Ovary (tissue), 9 donors: ENCODE measurements around the gene CLMN. TPM values are rescaled to one million over a fixed set of nuclear protein-coding genes. Genes with fewer than 3 reads are reported as not detected.

Experiments used
- DNase-seq, 5 donors: peaks; one replicate each; pipeline ENCODE4 v3.0.0-alpha.2; 2019 to 2020
- H3K27ac ChIP-seq, 2 donors: fragments of 200-600 bp; one replicate each; pipeline versions ENCODE4 v1.5.1 to v1.8.0; 2019 to 2022
- H3K27me3 ChIP-seq: fragments of 200-600 bp; one replicate; pipeline ENCODE4 v1.8.0; 2022
- H3K36me3 ChIP-seq: fragments of 200-600 bp; sonication (generic); one replicate; pipeline ENCODE4 v1.5.1; 2019
- H3K4me1 ChIP-seq: one replicate; pipeline ENCODE4 v1.8.1; 2013; ENCODE audit warnings: mild to moderate bottlenecking, moderate library complexity; ENCODE audit not compliant: insufficient read depth
- H3K4me3 ChIP-seq: fragments of 200-600 bp; sonication (generic); one replicate; pipeline ENCODE4 v1.5.1; 2017
- H3K9me3 ChIP-seq, 2 donors: fragments of 200-600 bp in 1 of 2; sonication (generic) in 1 of 2; one replicate each; pipeline versions ENCODE4 v1.5.1 to v1.8.1; 2013 to 2019; ENCODE audit warnings: mild to moderate bottlenecking in 1 of 2, moderate library complexity in 1 of 2
- CTCF ChIP-seq, 3 donors: fragments of 450-650 bp in 2 of 3; fragments of 200-600 bp in 1 of 3; IDR thresholded peaks; one replicate each; pipeline versions ENCODE4 v1.5.1 to v1.8.0; 2016 to 2022; ENCODE audit warnings: antibody characterized with exemption in 3 of 3, mild to moderate bottlenecking in 1 of 3
- EP300 ChIP-seq: sonication (generic); formaldehyde crosslinking; IDR thresholded peaks from one replicate; pipeline ENCODE4 v1.6.1; 2017; ENCODE audit warnings: antibody characterized with exemption
- POLR2A ChIP-seq: fragments of 450-650 bp; IDR thresholded peaks from one replicate; pipeline ENCODE4 v1.6.1; 2017; ENCODE audit warnings: antibody characterized with exemption, mild to moderate bottlenecking, moderate library complexity
- WGBS, 3 donors: extraction: QIAGEN DNeasy Blood & Tissue Kit in 1 of 3; methylation state at CpG; one replicate each; pipeline versions ENCODE4 v1.1.5 to v1.1.7; 2013 to 2017; 5-methylcytosine and 5-hydroxymethylcytosine counted together
- intact Hi-C, 4 donors: fragments of 100-400 bp; cut with DNase I; formaldehyde crosslinking; loops; one replicate each; pipeline versions ENCODE4 v1.11.0 to v1.15.1; 2022 to 2023
- polyA plus RNA-seq, 2 donors: library from polyadenylated mRNA; stranded (reverse); fragments of 200-250 nt in 1 of 2; fragments of 350-450 nt in 1 of 2; fragmentation: Illumina TruSeq in 1 of 2; extraction: RNeasy Lipid Tissue Mini Kit (QIAGEN cat#74804) in 1 of 2; gene quantifications; one replicate each; pipeline ENCODE4 v1.2.3, GENCODE V29; 2013 to 2014
- total RNA-seq, 7 donors: library from RNA; depleted of rRNA in 2 of 7; stranded (reverse); fragments of >200 nt in 2 of 7; fragmentation: NEBNext Ultra II Directional in 3 of 7; extraction: Animal tissue kit (Norgen Biotek cat#: 25700) in 3 of 7; gene quantifications; one replicate each; pipeline versions ENCODE4 v1.1.0 to v1.2.4, GENCODE V29; 2016 to 2023
- donor health status: DM: no; HTN: no; CAD: no; lungs with moderate emphysema.
- donor health status: DM: no; HTN: no; CAD: no.
- donor health status: Bipolar disorder and iron deficiency.
- donor health status: DM: yes; HTN: yes; CAD: no.
- donor health status: DM: no; HTN: no; CAD: no.
- donor health status: DM: yes; HTN: yes; CAD: no.

CLMN gene
- total and polyA plus RNA-seq, 9 donors, result 2.2 to 11.7 (median 6.5) TPM

- no peak for TF ChIP-seq CTCF (IDR thresholded peaks at IDR 0.05)
- peak in 3 of 5 donors; percentile 26 to 43 (median 26) for DNase-seq
- Histone ChIP-seq H3K4me3 (peak overlapping the region; percentile 88), H3K27ac (peak overlapping the region; percentile 16 to 57), H3K36me3 (no peaks in the 10 kb centered on the region), H3K27me3 (no peaks in the 10 kb centered on the region), H3K9me3 (no peaks in the 10 kb centered on the region), H3K4me1 (no peaks in the 10 kb centered on the region)
- 31 to 54% (median 34%) methylated on average over 14 to 22 of the region's 22 CpGs for WGBS, 3 donors
- intact Hi-C loops, result no loop called here
Observed at GRCh38 chr14:95318399-95319311, 1.1 kb downstream of the CLMN start.

DNA sequence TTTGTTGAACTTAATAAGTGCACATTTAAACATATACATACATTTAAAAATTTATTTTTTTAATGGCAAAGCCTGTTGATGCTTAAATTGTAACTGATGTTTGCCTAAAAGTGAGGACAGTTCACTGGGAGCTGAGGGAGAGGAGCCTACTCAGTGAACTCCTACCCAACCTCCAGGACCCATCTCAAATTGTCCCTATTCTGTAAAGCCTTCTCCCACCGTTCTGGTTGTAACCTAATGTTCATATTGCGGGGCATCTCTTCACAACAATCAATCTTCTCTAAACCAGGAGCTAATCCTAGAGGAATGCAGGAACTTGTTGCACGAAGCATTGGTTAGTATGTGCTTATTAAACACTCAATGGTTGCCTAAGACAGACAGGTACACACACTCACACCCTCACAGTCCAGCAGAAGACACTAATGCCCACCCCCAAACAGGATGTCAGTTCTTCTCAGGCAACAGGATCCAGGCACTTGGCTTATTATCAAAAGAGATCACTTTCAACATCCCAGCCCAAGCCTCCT, 1.8 kb downstream of the CLMN start:
- DNase-seq, result no peak
- 73 to 81% (median 73%) methylated on average over 3 of the region's 3 CpGs for WGBS, 3 donors
- no peaks in the 10 kb centered on the region for H3K27me3 ChIP-seq
- H3K9me3 ChIP-seq, result no peaks in the 10 kb centered on the region
- H3K4me1 ChIP-seq, result no peaks in the 10 kb centered on the region
- no peak overlapping the region for H3K4me3 ChIP-seq
- intact Hi-C loops, result no loop called here
- TF ChIP-seq EP300, result no peak
- no peak for TF ChIP-seq CTCF (IDR thresholded peaks at IDR 0.05)
- TF ChIP-seq POLR2A, result no peak
- no peaks in the 10 kb centered on the region for H3K36me3 ChIP-seq
- no peak overlapping the region for H3K27ac ChIP-seq

DNA sequence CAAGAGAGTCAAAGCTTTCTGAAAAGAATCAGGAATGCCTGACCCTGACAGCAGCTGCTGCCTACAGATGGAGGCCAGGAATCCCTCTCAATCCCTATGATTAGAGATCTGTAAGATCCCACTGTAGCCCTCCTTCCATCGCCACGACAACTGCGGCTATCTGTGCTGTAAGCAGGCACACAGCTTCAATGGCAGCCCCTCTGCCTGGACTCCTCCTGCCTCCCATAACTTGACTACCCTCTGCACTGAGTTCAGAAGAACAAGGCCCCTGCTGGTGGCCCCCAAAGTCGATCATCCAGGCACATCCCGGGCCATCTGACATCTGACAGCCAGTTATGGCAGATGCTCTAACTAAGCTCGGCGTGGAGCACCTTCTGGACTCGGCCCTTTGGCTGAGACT, 2.9 kb downstream of the CLMN start:
- intact Hi-C loops, result no loop called here
- no peak overlapping the region for H3K4me3 ChIP-seq
- H3K4me1 ChIP-seq, result no peaks in the 10 kb centered on the region
- H3K9me3 ChIP-seq, result no peaks in the 10 kb centered on the region
- TF ChIP-seq POLR2A (no peak), EP300 (no peak), CTCF (IDR thresholded peaks at IDR 0.05) (no peak)
- no peak overlapping the region for H3K27ac ChIP-seq
- no peak for DNase-seq
- H3K27me3 ChIP-seq, result no peaks in the 10 kb centered on the region
- no peaks in the 10 kb centered on the region for H3K36me3 ChIP-seq
- WGBS, 3 donors, result 70 to 74% (median 71%) methylated on average over 8 of the region's 8 CpGs

DNA sequence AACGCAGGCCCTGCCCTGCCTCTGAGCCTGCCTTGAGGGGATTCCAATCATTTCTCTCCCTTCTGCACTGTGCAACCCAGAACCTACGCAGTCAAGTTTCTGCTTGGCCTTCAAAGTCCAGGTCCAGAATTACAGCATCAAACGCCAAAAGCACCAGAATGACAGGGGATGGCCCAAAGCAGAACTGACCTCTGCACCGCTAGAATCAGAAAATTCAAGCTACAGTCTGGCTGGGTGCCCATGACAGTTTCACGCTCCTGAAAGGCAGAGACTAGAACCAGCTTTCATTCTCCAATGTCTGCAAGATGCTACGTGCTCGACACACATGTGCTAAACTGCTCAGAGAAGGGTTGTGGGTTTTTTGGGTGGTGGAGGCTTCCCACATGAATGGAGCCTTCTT, 4.1 kb downstream of the CLMN start:
- no peaks in the 10 kb centered on the region for H3K27me3 ChIP-seq
- DNase-seq, result no peak
- H3K36me3 ChIP-seq, result no peaks in the 10 kb centered on the region
- H3K27ac ChIP-seq, result no peak overlapping the region
- 85 to 90% (median 86%) methylated on average over 7 of the region's 7 CpGs for WGBS, 3 donors
- intact Hi-C loops, result no loop called here
- TF ChIP-seq CTCF (IDR thresholded peaks at IDR 0.05) (no peak), POLR2A (no peak), EP300 (no peak)
- no peak overlapping the region for H3K4me3 ChIP-seq
- no peaks in the 10 kb centered on the region for H3K4me1 ChIP-seq
- no peaks in the 10 kb centered on the region for H3K9me3 ChIP-seq
